HK-2 (cell line): ENCODE data around the gene SDC3.

Experiments
- DNase-seq: peaks from one replicate; pipeline ENCODE4 v3.0.0-alpha.2; 2018; ENCODE audit not compliant: unreplicated experiment

Gene SDC3

GRCh38 chr1:30928789-30929134 is 20.2 kb upstream of the SDC3 start:
- DNase-seq = no peak

- DNase-seq = no peak
Observed at GRCh38 chr1:30928171-30928570, 19.6 kb upstream of the SDC3 start.

- DNase-seq = no peak
Observed at GRCh38 chr1:30927448-30927847, 18.9 kb upstream of the SDC3 start.

- no peak for DNase-seq
Observed at GRCh38 chr1:30923597-30923996, 15.0 kb upstream of the SDC3 start.

GRCh38 chr1:30920827-30921226 is 12.3 kb upstream of the SDC3 start:
- no peak for DNase-seq

- DNase-seq = no peak
Observed at GRCh38 chr1:30919025-30919881, 10.7 kb upstream of the SDC3 start.

- DNase-seq = no peak
Observed at GRCh38 chr1:30916296-30916695, 7.7 kb upstream of the SDC3 start.

GRCh38 chr1:30915491-30916230 is 7.1 kb upstream of the SDC3 start:
- no peak for DNase-seq

- no peak for DNase-seq
Observed at GRCh38 chr1:30914931-30915330, 6.4 kb upstream of the SDC3 start.

- DNase-seq = no peak
Observed at GRCh38 chr1:30914587-30914922, 6.0 kb upstream of the SDC3 start.

GRCh38 chr1:30912913-30913652 is 4.5 kb upstream of the SDC3 start:
- no peak for DNase-seq

- DNase-seq = no peak
Observed at GRCh38 chr1:30912224-30912623, 3.7 kb upstream of the SDC3 start.

GRCh38 chr1:30911059-30911954 is 2.7 kb upstream of the SDC3 start:
- DNase-seq = peak; percentile 83

GRCh38 chr1:30909365-30910068 is 959 bp upstream of the SDC3 start:
- DNase-seq = no peak

- no peak for DNase-seq
Observed at GRCh38 chr1:30908316-30908695, 252 bp downstream of the SDC3 start.

- DNase-seq = no peak
Observed at GRCh38 chr1:30907481-30908315, 860 bp downstream of the SDC3 start.

- DNase-seq = no peak
Observed at GRCh38 chr1:30906631-30907441, 1.7 kb downstream of the SDC3 start.

- no peak for DNase-seq
Observed at GRCh38 chr1:30905916-30906620, 2.5 kb downstream of the SDC3 start.

- no peak for DNase-seq
Observed at GRCh38 chr1:30905403-30905802, 3.2 kb downstream of the SDC3 start.
